Smooth muscle cell (in vitro differentiated cells): ENCODE results near the gene RNASE3. TPM values are rescaled to one million over a fixed set of nuclear protein-coding genes. Genes with fewer than 3 reads are reported as not detected.
"Not testable (repeated sequence)": the region's sequence is repeated elsewhere in the genome, so short reads cannot be mapped to it uniquely, and the experiment has no call there.

ENCODE experiments used
- DNase-seq: peaks from one replicate; lab custom pipeline; 2025; ENCODE audit not compliant: unreplicated experiment; lab: John Stamatoyannopoulos, UW
- H2AFZ ChIP-seq: fragments of 200-600 bp; sonication (generic); 2 replicates; pipeline ENCODE4 v1.6.0; 2016; ENCODE audit warnings: antibody characterized with exemption, low read depth, mild to moderate bottlenecking
- H3F3A ChIP-seq: fragments of 200-600 bp; sonication (generic); 2 replicates; pipeline ENCODE4 v1.6.0; 2017; ENCODE audit warnings: antibody characterized with exemption, low read depth
- H3K27ac ChIP-seq: fragments of 200-600 bp; sonication (generic); 2 replicates; pipeline ENCODE4 v1.5.1; 2016; ENCODE audit warnings: low read depth, mild to moderate bottlenecking
- H3K27me3 ChIP-seq: fragments of 200-600 bp; sonication (generic); 2 replicates; pipeline ENCODE4 v1.6.1; 2016; ENCODE audit warnings: low read depth, mild to moderate bottlenecking
- H3K36me3 ChIP-seq: fragments of 200-600 bp; sonication (generic); 2 replicates; pipeline ENCODE4 v1.5.1; 2016; ENCODE audit warnings: low read depth
- H3K4me1 ChIP-seq: fragments of 200-600 bp; sonication (generic); 2 replicates; pipeline ENCODE4 v1.5.1; 2016; ENCODE audit warnings: low read depth
- H3K4me2 ChIP-seq: fragments of 200-600 bp; sonication (generic); 2 replicates; pipeline ENCODE4 v1.6.0; 2016; ENCODE audit warnings: mild to moderate bottlenecking
- H3K4me3 ChIP-seq: fragments of 200-600 bp; sonication (generic); 2 replicates; pipeline ENCODE4 v1.5.1; 2016; ENCODE audit warnings: mild to moderate bottlenecking
- H3K79me2 ChIP-seq: fragments of 200-600 bp; sonication (generic); 2 replicates; pipeline ENCODE4 v1.6.0; 2016; ENCODE audit warnings: low read depth, mild to moderate bottlenecking
- H3K9ac ChIP-seq: fragments of 200-600 bp; sonication (generic); 2 replicates; pipeline ENCODE4 v1.6.0; 2016; ENCODE audit warnings: low read depth
- H3K9me3 ChIP-seq: fragments of 200-600 bp; sonication (generic); replicated peaks from 2 replicates; pipeline ENCODE4 v1.5.1; 2016; ENCODE audit warnings: low read depth
- H4K20me1 ChIP-seq: fragments of 200-600 bp; sonication (generic); 2 replicates; pipeline ENCODE4 v1.6.0; 2016; ENCODE audit warnings: low read depth
- CTCF ChIP-seq: fragments of 200-600 bp; sonication (generic); IDR thresholded peaks from 2 replicates; pipeline ENCODE4 v1.5.1; 2017; ENCODE audit warnings: borderline replicate concordance, mild to moderate bottlenecking, antibody characterized with exemption; ENCODE audit not compliant: insufficient read depth, poor library complexity, severe bottlenecking
- WGBS: methylation state at CpG from one replicate; pipeline ENCODE4 v1.1.7; 2016; ENCODE audit warnings: low lambda C conversion rate; 5-methylcytosine and 5-hydroxymethylcytosine counted together
- polyA plus RNA-seq: library from polyadenylated mRNA; unstranded; fragments of >200 nt; fragmentation: Nextera tagmentation; extraction: Ambion mirVana; gene quantifications from 2 replicates; pipeline ENCODE4 v1.2.1, GENCODE V29; 2016
- total RNA-seq: library from RNA; depleted of rRNA; stranded (reverse); fragments of >200 nt; gene quantifications from 2 replicates; pipeline ENCODE4 v1.2.3, GENCODE V29; 2014

The RNASE3 gene
- total RNA-seq (not detected in 2 replicates), polyA plus RNA-seq (0.26 TPM in 1 of 2 replicates, not detected in the other)

- H3K4me3 ChIP-seq, H3K79me2 ChIP-seq, H3K4me2 ChIP-seq, H3K27me3 ChIP-seq, H3F3A ChIP-seq, H3K9ac ChIP-seq, H3K4me1 ChIP-seq, H3K27ac ChIP-seq, H4K20me1 ChIP-seq, H3K36me3 ChIP-seq, H2AFZ ChIP-seq, DNase-seq, H3K9me3 ChIP-seq: not testable (repeated sequence)
- 87% methylated on average over 11 of the region's 11 CpGs for WGBS
Observed at GRCh38 chr14:20891126-20891825, at the start of gene RNASE3. RNASE3 (plus strand) TSS chr14:20891385; CDS start chr14:20891687, 302 bp downstream.

DNA sequence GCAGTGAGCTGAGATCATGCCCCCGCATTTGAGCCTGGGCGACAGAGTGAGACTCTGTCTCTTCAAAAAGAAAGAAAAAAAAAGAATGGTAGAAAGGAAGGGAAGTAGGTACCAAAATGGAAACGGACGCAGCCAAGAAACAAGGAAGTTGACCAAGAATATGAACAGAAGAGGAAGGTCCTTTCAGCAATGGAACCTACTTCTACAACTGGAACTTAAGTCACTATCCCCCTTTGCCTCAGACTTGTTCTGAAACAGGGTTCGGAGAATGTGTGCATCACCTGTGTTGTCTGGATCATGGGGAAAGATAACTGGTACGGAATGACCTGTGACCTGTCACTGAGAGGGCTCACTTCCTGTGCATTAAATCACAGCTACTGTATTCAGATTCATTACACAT, 44.6 kb upstream of the RNASE3 start:
- H3K4me3 ChIP-seq: no peak overlapping the region
- no peaks in the 10 kb centered on the region for H4K20me1 ChIP-seq
- peaks cover 8% of the 10 kb centered on the region for H3K4me1 ChIP-seq
- no peaks in the 10 kb centered on the region for H3K79me2 ChIP-seq
- DNase-seq: no peak
- peaks cover 5% of the 10 kb centered on the region for H3F3A ChIP-seq
- H3K27me3 ChIP-seq: no peaks in the 10 kb centered on the region
- no peaks in the 10 kb centered on the region for H3K36me3 ChIP-seq
- no peak for TF ChIP-seq CTCF
- H3K27ac ChIP-seq: no peak overlapping the region
- H2AFZ ChIP-seq: no peak overlapping the region
- no peak overlapping the region for H3K4me2 ChIP-seq
- H3K9ac ChIP-seq: no peak overlapping the region
- no peaks in the 10 kb centered on the region for H3K9me3 ChIP-seq
- over 99% methylated on average over 6 of the region's 6 CpGs for WGBS

DNA sequence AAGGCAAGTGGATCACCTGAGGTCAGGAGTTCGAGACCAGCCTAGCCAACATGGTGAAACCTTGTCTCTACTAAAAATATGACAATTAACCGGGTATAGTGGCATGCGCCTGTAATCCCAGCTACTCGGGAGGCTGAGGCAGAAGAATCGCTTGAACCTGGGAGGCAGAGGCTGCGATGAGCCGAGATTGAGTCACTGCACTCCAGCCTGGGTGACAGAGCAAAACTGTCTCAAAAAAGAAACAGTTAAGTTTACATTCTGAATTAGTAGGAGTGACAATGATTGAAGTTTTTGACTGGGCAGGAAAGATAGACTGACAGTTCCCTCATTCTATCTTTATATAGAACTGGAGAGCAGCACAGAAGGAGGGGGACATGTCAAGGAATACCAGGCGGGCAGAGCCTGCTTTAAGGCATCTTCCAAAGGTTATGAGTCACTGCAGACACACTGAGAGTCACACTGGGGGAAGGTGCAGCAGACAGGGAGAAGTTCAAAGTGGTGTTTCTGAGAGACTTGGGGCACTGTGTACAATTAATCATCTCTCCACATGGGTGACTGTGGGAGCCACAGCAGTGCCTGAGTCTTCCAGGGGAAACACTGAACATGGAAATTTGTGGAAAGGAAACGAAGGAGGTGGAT, 42.8 kb upstream of the RNASE3 start:
- no peaks in the 10 kb centered on the region for H3K9me3 ChIP-seq
- H3K36me3 ChIP-seq: no peaks in the 10 kb centered on the region
- no peak overlapping the region for H3K4me3 ChIP-seq
- H3K79me2 ChIP-seq: no peaks in the 10 kb centered on the region
- H4K20me1 ChIP-seq: no peaks in the 10 kb centered on the region
- WGBS: 47% methylated on average over 9 of the region's 9 CpGs
- H3K4me1 ChIP-seq: peaks cover 8% of the 10 kb centered on the region
- peak overlapping the region; percentile 25 for H3K27ac ChIP-seq
- no peak overlapping the region for H3K4me2 ChIP-seq
- no peak overlapping the region for H3K9ac ChIP-seq
- DNase-seq: no peak
- H3K27me3 ChIP-seq: no peaks in the 10 kb centered on the region
- H3F3A ChIP-seq: peaks cover 5% of the 10 kb centered on the region
- no peak overlapping the region for H2AFZ ChIP-seq
- TF ChIP-seq CTCF: no peak

GRCh38 chr14:20848955-20849570, 42.1 kb upstream of the RNASE3 start:
- Histone ChIP-seq H3K9me3 (no peaks in the 10 kb centered on the region), H2AFZ (no peak overlapping the region), H3K4me3 (no peak overlapping the region)

More at GRCh38 chr14:20848955-20849570, 42.1 kb upstream of the RNASE3 start:
- peak overlapping the region; percentile 25 for H3K27ac ChIP-seq
- H3F3A ChIP-seq: peaks cover 5% of the 10 kb centered on the region
- no peaks in the 10 kb centered on the region for H3K27me3 ChIP-seq
- H3K4me2 ChIP-seq: no peak overlapping the region
- H3K36me3 ChIP-seq: no peaks in the 10 kb centered on the region
- peaks cover 8% of the 10 kb centered on the region for H3K4me1 ChIP-seq
- H3K79me2 ChIP-seq: no peaks in the 10 kb centered on the region
- H4K20me1 ChIP-seq: no peaks in the 10 kb centered on the region
- TF ChIP-seq CTCF: no peak
- DNase-seq: no peak
- no peak overlapping the region for H3K9ac ChIP-seq
- WGBS: 67% methylated on average over 4 of the region's 4 CpGs
